ENCODE data around the gene RANBP17. TPM values are rescaled to one million over a fixed set of nuclear protein-coding genes. Genes with fewer than 3 reads are reported as not detected.

Gene RANBP17
- total RNA-seq, 1 experiment from 2014 or later, result 14.5 TPM

GRCh38 chr5:171121638-171122037 lies 259.8 kb downstream of the RANBP17 start:
- POLR2A ChIA-PET (ENCODE audit: unreplicated experiment), result no interaction called here

GRCh38 chr5:171122372-171122771 lies 260.6 kb downstream of the RANBP17 start:
- intact Hi-C loops (cut with micrococcal nuclease; ENCODE audit: unreplicated experiment), result no loop called here
- no peaks in the 10 kb centered on the region for H4K20me1 ChIP-seq (ENCODE audit: insufficient read depth)
- peak in 1 of 2 experiments; percentile 23 for DNase-seq
- H3K36me3 ChIP-seq (ENCODE audit: low read depth), result no peaks in the 10 kb centered on the region
- TF ChIP-seq CTCF (conservative IDR thresholded peaks at IDR 0.05) (no peak), EZH2 (IDR thresholded peaks at IDR 0.05; ENCODE audit: low read depth) (no peak)
- no peaks in the 10 kb centered on the region for H3K9me3 ChIP-seq (ENCODE audit: insufficient read depth, low read depth)
- H3K4me2 ChIP-seq, result no peak overlapping the region
- H3K79me2 ChIP-seq (ENCODE audit: low read depth), result no peaks in the 10 kb centered on the region
- H3K27ac ChIP-seq, result no peak overlapping the region
- H3K9me2 ChIP-seq (ENCODE audit: insufficient read depth), result no peaks in the 10 kb centered on the region
- no peaks in the 10 kb centered on the region for H3F3A ChIP-seq (ENCODE audit: insufficient read depth, low read depth)
- no peaks in the 10 kb centered on the region for H3K4me1 ChIP-seq (replicated peaks; ENCODE audit: insufficient read depth)
- CTCF ChIA-PET, result no interaction called here
- H3K4me3 ChIP-seq, result no peak overlapping the region
- BruUV-seq (replicated peaks), result no TSS peak
- POLR2A ChIA-PET (ENCODE audit: unreplicated experiment), result no interaction called here
- H2AFZ ChIP-seq, result no peak overlapping the region
- H3K27me3 ChIP-seq (ENCODE audit: insufficient read depth, low read depth), result no peaks in the 10 kb centered on the region

More at GRCh38 chr5:171121638-171122037, 259.8 kb downstream of the RANBP17 start:
- H3K4me3 ChIP-seq, result no peak overlapping the region
- H3K36me3 ChIP-seq (ENCODE audit: low read depth), result no peaks in the 10 kb centered on the region
- H3K4me1 ChIP-seq (replicated peaks; ENCODE audit: insufficient read depth), result no peaks in the 10 kb centered on the region
- no peaks in the 10 kb centered on the region for H3K9me3 ChIP-seq (ENCODE audit: insufficient read depth, low read depth)
- H3K79me2 ChIP-seq (ENCODE audit: low read depth), result no peaks in the 10 kb centered on the region
- H3K4me2 ChIP-seq, result no peak overlapping the region
- TF ChIP-seq EZH2 (IDR thresholded peaks at IDR 0.05; ENCODE audit: low read depth), result no peak
- TF ChIP-seq CTCF (conservative IDR thresholded peaks at IDR 0.05), result no peak
- no peaks in the 10 kb centered on the region for H4K20me1 ChIP-seq (ENCODE audit: insufficient read depth)
- H2AFZ ChIP-seq, result no peak overlapping the region
- no peak overlapping the region for H3K27ac ChIP-seq
- DNase-seq, result no peak
- CTCF ChIA-PET, result no interaction called here
- BruUV-seq (replicated peaks), result no TSS peak
- no peaks in the 10 kb centered on the region for H3F3A ChIP-seq (ENCODE audit: insufficient read depth, low read depth)
- no peaks in the 10 kb centered on the region for H3K9me2 ChIP-seq (ENCODE audit: insufficient read depth)
- intact Hi-C loops (cut with micrococcal nuclease; ENCODE audit: unreplicated experiment), result no loop called here
- H3K27me3 ChIP-seq (ENCODE audit: insufficient read depth, low read depth), result no peaks in the 10 kb centered on the region

- H3K4me2 ChIP-seq, result no peak overlapping the region
- POLR2A ChIA-PET (ENCODE audit: unreplicated experiment), result no interaction called here
- no peaks in the 10 kb centered on the region for H3K36me3 ChIP-seq (ENCODE audit: low read depth)
- no peak overlapping the region for H3K4me3 ChIP-seq
- intact Hi-C loops (cut with micrococcal nuclease; ENCODE audit: unreplicated experiment), result no loop called here
- H3K27ac ChIP-seq, result no peak overlapping the region
- CTCF ChIA-PET, result no interaction called here
- no peaks in the 10 kb centered on the region for H3K27me3 ChIP-seq (ENCODE audit: insufficient read depth, low read depth)
- no peaks in the 10 kb centered on the region for H3K9me3 ChIP-seq (ENCODE audit: insufficient read depth, low read depth)
- H3K9me2 ChIP-seq (ENCODE audit: insufficient read depth), result no peaks in the 10 kb centered on the region
- DNase-seq, result no peak
- no peaks in the 10 kb centered on the region for H4K20me1 ChIP-seq (ENCODE audit: insufficient read depth)
- no peaks in the 10 kb centered on the region for H3F3A ChIP-seq (ENCODE audit: insufficient read depth, low read depth)
- TF ChIP-seq CTCF (conservative IDR thresholded peaks at IDR 0.05) (no peak), EZH2 (IDR thresholded peaks at IDR 0.05; ENCODE audit: low read depth) (no peak)
- no peaks in the 10 kb centered on the region for H3K4me1 ChIP-seq (replicated peaks; ENCODE audit: insufficient read depth)
- no TSS peak for BruUV-seq (replicated peaks)
- no peaks in the 10 kb centered on the region for H3K79me2 ChIP-seq (ENCODE audit: low read depth)
- H2AFZ ChIP-seq, result no peak overlapping the region
Measured at GRCh38 chr5:171123417-171123816, 261.6 kb downstream of the RANBP17 start.

Data from PC-9 (cell line).